Ishikawa (cell line): Measurements from ENCODE around the gene KRTAP5-5.

Experiments
- CEBPB ChIP-seq: IDR thresholded peaks from 2 replicates; pipeline ENCODE4 v1.6.1; 2012
- CREB1 ChIP-seq: IDR thresholded peaks from 2 replicates; pipeline ENCODE4 v1.6.1; 2012; ENCODE audit warnings: low read depth
- EGR1 ChIP-seq: IDR thresholded peaks from 2 replicates; pipeline ENCODE4 v1.6.1; 2012
- EP300 ChIP-seq: IDR thresholded peaks from 2 replicates; pipeline ENCODE4 v1.6.1; 2012; ENCODE audit warnings: borderline replicate concordance
- FOXM1 ChIP-seq: IDR thresholded peaks from 2 replicates; pipeline ENCODE4 v1.6.1; 2012; ENCODE audit warnings: low read depth, borderline replicate concordance
- MAX ChIP-seq: IDR thresholded peaks from 2 replicates; pipeline ENCODE4 v1.6.1; 2012
- NFIC ChIP-seq: IDR thresholded peaks from 2 replicates; pipeline ENCODE4 v1.6.1; 2012
- RAD21 ChIP-seq: IDR thresholded peaks from 2 replicates; pipeline ENCODE4 v1.6.1; 2012; ENCODE audit warnings: low read depth
- REST ChIP-seq: IDR thresholded peaks from 2 replicates; pipeline ENCODE4 v1.6.1; 2012; ENCODE audit warnings: low read depth, mild to moderate bottlenecking
- TAF1 ChIP-seq: IDR thresholded peaks from 2 replicates; pipeline ENCODE4 v1.6.1; 2012; ENCODE audit warnings: low read depth, mild to moderate bottlenecking
- TCF12 ChIP-seq: IDR thresholded peaks from 2 replicates; pipeline ENCODE4 v1.6.1; 2012; ENCODE audit warnings: low read depth
- TEAD4 ChIP-seq: IDR thresholded peaks from 2 replicates; pipeline ENCODE4 v1.6.1; 2012
- USF1 ChIP-seq: IDR thresholded peaks from 2 replicates; pipeline ENCODE4 v1.6.1; 2012
- YY1 ChIP-seq: IDR thresholded peaks from 2 replicates; pipeline ENCODE4 v1.6.1; 2012; ENCODE audit warnings: low read depth
- ZBTB7A ChIP-seq: IDR thresholded peaks from 2 replicates; pipeline ENCODE4 v1.6.1; 2012; ENCODE audit warnings: low read depth

Gene KRTAP5-5

GRCh38 chr11:1618231-1618630 lies 11.3 kb upstream of the KRTAP5-5 start:
- TF ChIP-seq USF1: no peak
- no peak for TF ChIP-seq MAX
- no peak for TF ChIP-seq FOXM1
- TF ChIP-seq CREB1: no peak
- no peak for TF ChIP-seq EGR1
- TF ChIP-seq EP300: no peak

- TF ChIP-seq TAF1: no peak
- TF ChIP-seq NFIC: no peak
- no peak for TF ChIP-seq YY1
- TF ChIP-seq TEAD4: no peak
- no peak for TF ChIP-seq USF1
- TF ChIP-seq TCF12: no peak
- TF ChIP-seq EGR1: no peak
- TF ChIP-seq CREB1: no peak
- TF ChIP-seq RAD21: no peak
- TF ChIP-seq CEBPB: no peak
- TF ChIP-seq MAX: no peak
These were observed 10.1 kb upstream of the KRTAP5-5 start for GRCh38 chr11:1619449-1619848.

GRCh38 chr11:1622086-1622485 lies 7.5 kb upstream of the KRTAP5-5 start, which contains the start of gene KRTAP5-4:
TSS of gene KRTAP5-4 (minus strand) at chr11:1622138. CDS start at chr11:1622093, 45 bp downstream.
- TF ChIP-seq TAF1 (no peak), ZBTB7A (no peak), TCF12 (no peak), REST (no peak), CEBPB (no peak), TEAD4 (no peak), MAX (no peak), EP300 (no peak), RAD21 (no peak), YY1 (no peak), NFIC (no peak), USF1 (no peak), CREB1 (no peak), FOXM1 (no peak), EGR1 (no peak)

GRCh38 chr11:1623716-1624115 lies 5.9 kb upstream of the KRTAP5-5 start:
- TF ChIP-seq TAF1: no peak
- TF ChIP-seq MAX: no peak
- no peak for TF ChIP-seq EP300
- TF ChIP-seq EGR1: no peak
- no peak for TF ChIP-seq RAD21
- no peak for TF ChIP-seq REST
- TF ChIP-seq FOXM1: no peak
- no peak for TF ChIP-seq CREB1
- no peak for TF ChIP-seq ZBTB7A
- TF ChIP-seq YY1: no peak
- no peak for TF ChIP-seq CEBPB
- no peak for TF ChIP-seq TEAD4
- no peak for TF ChIP-seq USF1
- no peak for TF ChIP-seq TCF12
- TF ChIP-seq NFIC: no peak

- TF ChIP-seq NFIC: no peak
- TF ChIP-seq TEAD4: no peak
- TF ChIP-seq RAD21: no peak
- TF ChIP-seq ZBTB7A: no peak
- TF ChIP-seq EGR1: no peak
- no peak for TF ChIP-seq FOXM1
- TF ChIP-seq YY1: no peak
- TF ChIP-seq TCF12: no peak
- no peak for TF ChIP-seq CEBPB
- TF ChIP-seq USF1: no peak
- no peak for TF ChIP-seq EP300
- TF ChIP-seq CREB1: no peak
- TF ChIP-seq REST: no peak
- TF ChIP-seq TAF1: no peak
- TF ChIP-seq MAX: no peak
These were observed 5.0 kb upstream of the KRTAP5-5 start for GRCh38 chr11:1624621-1625020.
